Ishikawa (cell line): ENCODE data around the gene IFNK.

Experiments used
- MAX ChIP-seq: IDR thresholded peaks from 2 replicates; pipeline ENCODE4 v1.6.1; 2012
- REST ChIP-seq: IDR thresholded peaks from 2 replicates; pipeline ENCODE4 v1.6.1; 2012; ENCODE audit warnings: low read depth, mild to moderate bottlenecking
- TAF1 ChIP-seq: IDR thresholded peaks from 2 replicates; pipeline ENCODE4 v1.6.1; 2012; ENCODE audit warnings: low read depth, mild to moderate bottlenecking
- TCF12 ChIP-seq: IDR thresholded peaks from 2 replicates; pipeline ENCODE4 v1.6.1; 2012; ENCODE audit warnings: low read depth
- ZBTB7A ChIP-seq: IDR thresholded peaks from 2 replicates; pipeline ENCODE4 v1.6.1; 2012; ENCODE audit warnings: low read depth

- TF ChIP-seq MAX (no peak), TAF1 (no peak), TCF12 (no peak), REST (no peak), ZBTB7A (no peak)
Observed at GRCh38 chr9:27518006-27518405, 6.1 kb upstream of the IFNK start.
